Measurements from ENCODE around the gene TOP3A. TPM values are rescaled to one million over a fixed set of nuclear protein-coding genes. Genes with fewer than 3 reads are reported as not detected.

Gene TOP3A
- polyA plus RNA-seq, 1 experiment, result 13.0 TPM

DNA sequence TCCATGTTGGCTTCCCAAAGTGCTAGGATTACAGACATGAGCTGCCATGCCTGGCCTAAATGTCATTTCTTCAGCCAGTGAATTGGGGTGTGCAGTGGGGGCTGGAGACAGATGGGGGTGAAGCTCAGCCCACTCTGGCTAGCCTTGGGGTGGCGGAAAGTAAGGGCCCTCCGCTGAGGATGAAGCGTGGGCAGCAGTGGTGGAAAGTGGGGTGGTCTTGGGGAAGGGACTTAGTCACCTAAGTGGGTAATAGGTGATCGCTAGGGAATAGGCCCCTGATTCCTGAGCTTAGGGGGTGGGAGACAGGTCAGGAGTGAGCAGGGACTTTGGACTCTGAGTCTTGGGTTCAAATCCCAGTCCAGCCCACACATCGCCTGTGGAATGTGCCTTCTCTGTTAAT lies 87.2 kb downstream of the TOP3A start:
- no peak for DNase-seq (ENCODE audit: low read depth)
- H3K4me3 ChIP-seq (ENCODE audit: low read depth, low read length), result no peak overlapping the region
- peaks cover under 1% of the 10 kb centered on the region; the same call in 1 of the 2 replicates for H3K36me3 ChIP-seq (ENCODE audit: control insufficient read depth, insufficient read depth, low read length)
- TF ChIP-seq, protein P1, sequence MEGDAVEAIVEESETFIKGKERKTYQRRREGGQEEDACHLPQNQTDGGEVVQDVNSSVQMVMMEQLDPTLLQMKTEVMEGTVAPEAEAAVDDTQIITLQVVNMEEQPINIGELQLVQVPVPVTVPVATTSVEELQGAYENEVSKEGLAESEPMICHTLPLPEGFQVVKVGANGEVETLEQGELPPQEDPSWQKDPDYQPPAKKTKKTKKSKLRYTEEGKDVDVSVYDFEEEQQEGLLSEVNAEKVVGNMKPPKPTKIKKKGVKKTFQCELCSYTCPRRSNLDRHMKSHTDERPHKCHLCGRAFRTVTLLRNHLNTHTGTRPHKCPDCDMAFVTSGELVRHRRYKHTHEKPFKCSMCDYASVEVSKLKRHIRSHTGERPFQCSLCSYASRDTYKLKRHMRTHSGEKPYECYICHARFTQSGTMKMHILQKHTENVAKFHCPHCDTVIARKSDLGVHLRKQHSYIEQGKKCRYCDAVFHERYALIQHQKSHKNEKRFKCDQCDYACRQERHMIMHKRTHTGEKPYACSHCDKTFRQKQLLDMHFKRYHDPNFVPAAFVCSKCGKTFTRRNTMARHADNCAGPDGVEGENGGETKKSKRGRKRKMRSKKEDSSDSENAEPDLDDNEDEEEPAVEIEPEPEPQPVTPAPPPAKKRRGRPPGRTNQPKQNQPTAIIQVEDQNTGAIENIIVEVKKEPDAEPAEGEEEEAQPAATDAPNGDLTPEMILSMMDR (IDR thresholded peaks at IDR 0.05; ENCODE audit: insufficient read depth, low read depth, low read length), result no peak
- ChIA-PET POLR2A (no interaction called here), CTCF (no interaction called here)
- no peaks in the 10 kb centered on the region for H3K27me3 ChIP-seq (ENCODE audit: control insufficient read depth, insufficient read depth, low read length)

DNA sequence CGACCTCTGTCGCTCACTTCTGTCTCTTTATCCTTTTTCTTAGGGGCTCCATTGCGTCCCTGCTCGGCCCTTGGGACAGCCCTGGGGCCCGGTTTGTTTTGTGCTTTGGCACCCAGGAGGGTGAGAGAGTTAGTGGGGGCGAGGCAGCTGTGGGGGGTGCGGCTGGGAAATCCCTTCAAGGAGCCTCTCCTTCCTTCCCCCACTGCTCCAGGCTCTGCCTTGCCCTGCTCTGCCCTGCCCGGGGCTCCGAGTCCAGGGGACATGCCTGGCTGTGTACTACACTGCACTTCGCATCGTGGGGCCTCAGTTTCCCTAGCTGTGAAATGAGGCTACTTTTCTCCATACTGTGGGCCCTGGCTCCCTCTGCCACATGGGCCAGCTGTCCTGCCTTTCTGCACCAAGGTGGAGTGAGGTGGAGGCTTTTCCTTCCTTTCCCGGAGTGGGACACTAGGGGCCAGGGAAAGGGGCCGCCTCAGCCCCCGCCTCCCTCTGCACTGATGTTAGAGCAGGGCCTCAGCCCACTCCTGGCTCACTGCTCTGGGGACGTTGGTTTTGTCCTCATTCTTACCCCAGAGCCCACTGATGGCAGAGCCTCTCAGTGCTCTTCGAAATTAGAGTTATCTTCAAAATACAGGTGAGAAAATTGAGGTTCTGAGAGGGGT lies 88.4 kb downstream of the TOP3A start:
- Histone ChIP-seq H3K36me3 (ENCODE audit: control insufficient read depth, insufficient read depth, low read length) (no peaks in the 10 kb centered on the region; the same call in 1 of the 2 replicates), H3K4me3 (ENCODE audit: low read depth, low read length) (peak overlapping the region; percentile 94), H3K27me3 (ENCODE audit: control insufficient read depth, insufficient read depth, low read length) (no peaks in the 10 kb centered on the region)
- ChIA-PET POLR2A (no interaction called here), CTCF (interaction anchor here (0.6 kb wide), 1 partner anchor 84 kb away, joined by 3 read pairs; no protein-coding TSS in a partner anchor)
- DNase-seq (ENCODE audit: low read depth), result no peak
- TF ChIP-seq, protein P1 (IDR thresholded peaks at IDR 0.05; ENCODE audit: insufficient read depth, low read depth, low read length), result no peak

DNA sequence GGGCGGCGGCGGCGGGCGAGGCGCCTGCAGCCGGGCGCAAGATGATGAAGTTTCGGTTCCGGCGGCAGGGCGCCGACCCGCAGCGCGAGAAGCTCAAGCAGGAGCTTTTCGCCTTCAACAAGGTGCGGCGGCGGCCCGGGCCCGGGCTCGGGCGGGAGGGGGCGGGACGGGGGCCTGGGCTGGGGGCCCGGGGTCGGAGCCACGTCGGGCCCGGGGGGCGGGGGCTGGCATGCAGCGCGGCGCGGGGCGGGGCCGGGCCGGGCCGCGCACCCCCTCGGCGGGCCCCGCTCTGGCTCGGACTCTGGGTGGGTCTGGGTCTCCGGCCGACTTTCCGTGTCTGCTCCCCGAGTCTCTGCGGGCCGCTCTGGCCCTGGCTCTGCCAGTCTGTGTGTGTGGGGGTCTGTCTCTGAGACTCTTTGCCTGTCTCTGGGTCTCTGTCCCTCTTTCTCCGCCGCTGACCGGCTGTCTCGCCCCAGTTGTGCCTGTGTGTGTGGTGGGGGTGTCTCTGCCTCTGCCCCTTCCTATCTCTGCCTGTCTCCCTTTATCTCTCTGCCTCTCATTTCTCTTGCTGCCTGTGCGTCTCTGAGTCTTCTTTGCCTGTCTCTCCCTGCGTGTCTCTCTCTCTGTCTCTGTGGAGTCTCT lies 89.0 kb downstream of the TOP3A start:
- POLR2A ChIA-PET, result no interaction called here
- CTCF ChIA-PET, result no interaction called here
- H3K4me3 ChIP-seq (ENCODE audit: low read depth, low read length), result peak overlapping the region; percentile 94
- no peaks in the 10 kb centered on the region for H3K27me3 ChIP-seq (ENCODE audit: control insufficient read depth, insufficient read depth, low read length)
- TF ChIP-seq, protein P1 (IDR thresholded peaks at IDR 0.05; ENCODE audit: insufficient read depth, low read depth, low read length), result no peak
- H3K36me3 ChIP-seq (ENCODE audit: control insufficient read depth, insufficient read depth, low read length), result no peaks in the 10 kb centered on the region; the same call in 1 of the 2 replicates
- DNase-seq (ENCODE audit: low read depth), result no peak

DNA sequence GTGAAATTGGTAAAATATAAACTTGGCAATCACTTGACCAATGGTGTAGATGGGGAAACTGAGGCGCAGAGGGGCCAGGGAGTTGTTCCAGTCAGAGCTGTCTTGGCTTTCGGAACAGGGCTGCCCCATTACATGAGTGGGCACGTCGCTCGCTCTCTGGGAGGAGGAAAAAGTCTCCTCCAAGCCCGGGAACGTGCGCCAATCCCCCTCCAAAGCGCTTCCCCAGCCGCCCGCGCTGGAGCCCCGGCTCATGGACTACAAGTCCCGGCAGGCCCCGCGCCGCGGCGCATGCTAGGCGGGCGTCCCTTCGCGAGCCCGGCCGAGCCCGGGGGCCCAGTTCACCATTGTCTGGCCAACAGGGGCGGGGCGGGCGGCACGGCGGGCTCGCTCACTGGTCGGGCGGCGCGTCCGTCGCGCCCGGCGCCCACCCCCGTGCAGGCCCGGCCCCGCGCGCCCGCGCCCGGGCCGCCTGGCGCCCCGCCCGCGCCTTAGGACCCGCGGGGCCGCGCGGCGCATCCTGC lies 89.6 kb downstream of the TOP3A start, which contains the start of gene LLGL1:
Gene LLGL1, plus strand, starts transcription at position 515 of the 521 bp plus-strand sequence. CDS start 48 bp downstream, outside the sequence.
- Histone ChIP-seq H3K27me3 (ENCODE audit: control insufficient read depth, insufficient read depth, low read length) (no peaks in the 10 kb centered on the region), H3K36me3 (ENCODE audit: control insufficient read depth, insufficient read depth, low read length) (no peaks in the 10 kb centered on the region; the same call in 1 of the 2 replicates), H3K4me3 (ENCODE audit: low read depth, low read length) (peak within 1 kb of the TSS; percentile 94)
- TF ChIP-seq, protein P1 (IDR thresholded peaks at IDR 0.05; ENCODE audit: insufficient read depth, low read depth, low read length), result no peak
- ChIA-PET CTCF (no interaction called here), POLR2A (no interaction called here)
- DNase-seq (ENCODE audit: low read depth), result peak; percentile 45

DNA sequence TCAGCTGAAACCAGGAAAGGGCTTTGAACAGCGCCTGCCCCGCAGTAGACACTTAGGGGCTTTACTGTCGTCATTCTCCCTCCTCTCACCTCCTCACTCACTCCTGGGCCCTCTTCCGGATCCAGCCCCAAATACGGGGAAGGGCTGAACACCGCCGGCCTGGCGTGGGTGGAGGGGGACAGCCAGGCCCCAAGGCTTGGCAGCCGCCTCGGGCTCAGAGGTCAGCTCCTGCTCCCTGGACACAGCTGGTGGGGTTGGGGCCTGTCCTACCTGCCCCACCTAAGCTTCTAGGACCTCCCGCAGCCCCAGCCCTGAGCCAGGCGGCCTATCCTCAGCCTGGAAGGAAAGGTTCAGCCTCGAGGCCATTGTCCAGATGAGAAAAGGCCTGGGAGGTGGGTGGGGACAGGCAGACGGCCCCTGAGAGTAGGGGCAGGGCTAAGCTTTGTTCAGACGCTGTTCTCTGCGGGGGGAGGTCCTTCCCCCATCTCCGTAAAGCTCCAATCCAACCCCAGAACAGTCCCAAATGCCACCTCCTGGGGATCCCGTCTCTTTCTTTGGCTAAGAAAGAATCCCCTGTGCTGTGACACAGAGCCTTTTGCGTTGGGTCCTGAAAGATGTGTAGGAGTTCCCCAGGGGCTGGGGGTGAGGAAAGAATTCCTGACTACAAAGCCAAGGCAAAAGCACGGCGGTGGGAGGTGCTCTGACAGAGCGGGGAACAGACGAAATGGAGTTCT lies 90.2 kb downstream of the TOP3A start:
- TF ChIP-seq, protein P1 (IDR thresholded peaks at IDR 0.05; ENCODE audit: insufficient read depth, low read depth, low read length), result no peak
- Histone ChIP-seq H3K36me3 (ENCODE audit: control insufficient read depth, insufficient read depth, low read length) (no peaks in the 10 kb centered on the region), H3K27me3 (ENCODE audit: control insufficient read depth, insufficient read depth, low read length) (no peaks in the 10 kb centered on the region), H3K4me3 (ENCODE audit: low read depth, low read length) (no peak overlapping the region)
- DNase-seq (ENCODE audit: low read depth), result no peak
- POLR2A ChIA-PET, result no interaction called here
- CTCF ChIA-PET, result interaction anchor here (1.3 to 1.4 kb wide), 2 partner anchors 10 to 23 kb away, joined by 5 to 6 read pairs; no protein-coding TSS in a partner anchor
